ENCODE measurements around the gene HIGD2A. TPM values are rescaled to one million over a fixed set of nuclear protein-coding genes. Genes with fewer than 3 reads are reported as not detected.

HIGD2A gene
- total RNA-seq, 6 experiments from 2014 or later: 90.4 to 109 (median 105) TPM

DNA sequence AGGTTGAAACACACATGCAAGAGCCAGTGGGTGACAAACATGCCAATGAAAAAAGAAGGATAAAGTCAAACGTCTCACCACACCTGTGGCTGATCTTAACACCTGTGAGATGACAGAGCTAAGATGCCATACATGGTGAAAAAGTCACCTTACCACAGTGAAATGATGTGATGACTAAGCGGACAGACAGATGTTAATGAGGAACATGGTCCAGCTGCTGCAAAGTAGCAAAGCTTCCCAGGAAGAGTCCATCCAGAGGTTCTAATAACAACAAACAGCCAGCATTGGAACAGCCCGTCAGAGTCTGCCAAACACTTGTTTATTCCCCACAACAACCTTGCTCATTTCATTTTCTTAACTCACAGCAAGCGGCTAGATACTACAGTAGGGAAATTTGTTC is 28.9 kb upstream of the HIGD2A start:
- Mint-ChIP-seq H3K36me3 (ENCODE audit: low read depth) (peaks cover 24% of the 10 kb centered on the region), H3K4me3 (peak overlapping the region; percentile 84), H3K27me3 (ENCODE audit: insufficient read depth) (peaks cover 4% of the 10 kb centered on the region), H3K4me1 (ENCODE audit: low read depth) (peaks cover 26% of the 10 kb centered on the region), H3K27ac (peak overlapping the region; percentile 54; the same call in 1 of the 2 replicates), H3K9me3 (no peaks in the 10 kb centered on the region)
- no peak for DNase-seq
- TF ChIP-seq, protein P1, sequence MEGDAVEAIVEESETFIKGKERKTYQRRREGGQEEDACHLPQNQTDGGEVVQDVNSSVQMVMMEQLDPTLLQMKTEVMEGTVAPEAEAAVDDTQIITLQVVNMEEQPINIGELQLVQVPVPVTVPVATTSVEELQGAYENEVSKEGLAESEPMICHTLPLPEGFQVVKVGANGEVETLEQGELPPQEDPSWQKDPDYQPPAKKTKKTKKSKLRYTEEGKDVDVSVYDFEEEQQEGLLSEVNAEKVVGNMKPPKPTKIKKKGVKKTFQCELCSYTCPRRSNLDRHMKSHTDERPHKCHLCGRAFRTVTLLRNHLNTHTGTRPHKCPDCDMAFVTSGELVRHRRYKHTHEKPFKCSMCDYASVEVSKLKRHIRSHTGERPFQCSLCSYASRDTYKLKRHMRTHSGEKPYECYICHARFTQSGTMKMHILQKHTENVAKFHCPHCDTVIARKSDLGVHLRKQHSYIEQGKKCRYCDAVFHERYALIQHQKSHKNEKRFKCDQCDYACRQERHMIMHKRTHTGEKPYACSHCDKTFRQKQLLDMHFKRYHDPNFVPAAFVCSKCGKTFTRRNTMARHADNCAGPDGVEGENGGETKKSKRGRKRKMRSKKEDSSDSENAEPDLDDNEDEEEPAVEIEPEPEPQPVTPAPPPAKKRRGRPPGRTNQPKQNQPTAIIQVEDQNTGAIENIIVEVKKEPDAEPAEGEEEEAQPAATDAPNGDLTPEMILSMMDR (IDR thresholded peaks at IDR 0.05): no peak

DNA sequence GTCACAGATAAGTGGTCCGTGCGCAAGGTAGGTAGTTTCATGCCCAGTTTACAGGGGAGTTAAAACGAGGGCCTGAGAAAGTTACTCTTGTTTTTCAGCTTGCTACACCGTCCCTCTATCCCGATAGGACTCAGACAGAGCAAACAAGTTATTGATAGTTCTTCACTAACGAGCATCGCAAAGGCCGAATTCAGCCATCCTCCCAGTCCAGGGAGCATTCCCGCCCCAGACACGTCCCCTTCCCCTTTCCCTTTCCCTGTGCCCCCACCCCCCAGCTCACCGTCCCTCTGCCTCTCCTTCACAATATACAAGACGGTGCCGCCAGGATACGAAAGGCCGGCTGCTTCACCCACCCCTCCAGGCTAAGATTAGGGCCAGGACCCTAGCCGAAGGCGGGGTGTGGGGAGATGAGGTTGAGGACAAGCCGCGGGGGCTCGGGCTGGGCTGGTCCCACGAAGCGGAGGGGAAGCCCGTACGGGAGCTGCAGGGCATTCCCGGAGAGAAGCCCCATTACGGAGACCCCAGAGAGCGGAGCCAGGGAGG is 27.6 kb upstream of the HIGD2A start:
- TF ChIP-seq, protein P1 (IDR thresholded peaks at IDR 0.05): no peak
- Mint-ChIP-seq H3K4me1 (ENCODE audit: low read depth) (peaks cover 26% of the 10 kb centered on the region), H3K9me3 (no peaks in the 10 kb centered on the region), H3K4me3 (peak overlapping the region; percentile 98), H3K27me3 (ENCODE audit: insufficient read depth) (peaks cover 4% of the 10 kb centered on the region), H3K27ac (peak overlapping the region; percentile 86), H3K36me3 (ENCODE audit: low read depth) (peaks cover 19% of the 10 kb centered on the region)
- no peak for DNase-seq

DNA sequence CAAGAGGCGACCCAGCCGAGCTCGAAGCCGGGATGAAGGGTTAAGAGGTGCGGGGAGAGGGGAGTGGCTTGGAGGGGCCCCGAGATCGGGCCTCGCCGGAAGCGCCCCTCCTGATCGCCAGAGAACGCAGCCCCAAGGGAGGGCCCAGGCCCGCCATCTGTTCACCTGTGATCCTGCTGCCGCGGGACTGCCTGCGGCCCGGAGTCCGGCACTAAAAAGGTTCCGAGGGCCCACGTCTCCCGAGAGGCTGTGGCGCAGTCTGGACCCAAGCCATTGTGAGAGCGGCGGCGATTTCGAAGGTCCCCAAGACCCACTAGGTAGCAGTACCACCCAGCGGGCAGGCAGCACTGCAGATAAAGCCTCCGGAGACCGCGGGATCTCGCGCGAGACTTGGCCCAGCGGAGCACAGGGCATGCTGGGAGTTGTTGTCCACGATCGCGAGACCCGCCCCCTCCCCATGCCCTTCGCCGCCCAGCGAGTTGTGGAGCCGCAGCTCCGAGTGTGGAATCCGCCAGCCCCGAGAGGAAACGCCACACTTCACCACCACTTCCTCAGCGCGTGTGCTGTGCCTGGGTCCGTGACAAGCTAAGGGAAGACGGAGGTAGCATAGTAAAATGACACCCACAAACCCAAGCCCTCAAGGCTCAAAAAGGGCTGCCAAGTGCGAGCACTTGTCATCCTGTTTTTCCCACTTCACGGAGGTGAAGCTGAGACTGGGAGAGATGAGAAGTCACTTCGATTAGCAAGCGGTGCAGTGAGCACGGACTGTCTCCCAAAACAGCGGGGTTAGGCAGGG is 26.9 kb upstream of the HIGD2A start, which contains the start of gene KIAA1191:
Gene KIAA1191 (minus strand): TSS at position 328 of the 796 bp plus-strand sequence. CDS start 2,256 bp downstream, outside the sequence.
- H3K27me3 Mint-ChIP-seq (ENCODE audit: insufficient read depth): peaks cover 4% of the 10 kb centered on the region
- TF ChIP-seq, protein P1 (IDR thresholded peaks at IDR 0.05): peak; percentile 23; the same call in 1 of the 2 replicates
- H3K9me3 Mint-ChIP-seq: no peaks in the 10 kb centered on the region
- peaks cover 19% of the 10 kb centered on the region for H3K36me3 Mint-ChIP-seq (ENCODE audit: low read depth)
- H3K4me1 Mint-ChIP-seq (ENCODE audit: low read depth): peaks cover 32% of the 10 kb centered on the region
- H3K4me3 Mint-ChIP-seq: peak within 1 kb of the TSS; percentile 98
- H3K27ac Mint-ChIP-seq: peak within 1 kb of the TSS; percentile 86
- DNase-seq: peak; percentile 91

DNA sequence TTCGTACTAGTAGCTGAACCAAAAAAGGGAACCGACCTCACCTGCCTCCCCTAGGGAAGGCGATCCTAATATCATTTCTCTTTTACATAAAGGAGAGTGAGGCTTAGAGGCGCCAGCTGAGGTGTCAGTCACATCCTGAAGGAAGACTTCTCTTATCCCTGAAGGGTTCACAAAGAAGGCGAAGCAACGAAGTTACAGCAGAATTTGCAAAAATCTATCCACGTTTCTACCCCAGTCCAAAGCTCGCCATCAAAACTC is 26.4 kb upstream of the HIGD2A start:
- Mint-ChIP-seq H3K4me3 (peak overlapping the region; percentile 98), H3K27ac (no peak overlapping the region), H3K4me1 (ENCODE audit: low read depth) (peaks cover 37% of the 10 kb centered on the region), H3K36me3 (ENCODE audit: low read depth) (peaks cover 20% of the 10 kb centered on the region), H3K27me3 (ENCODE audit: insufficient read depth) (peaks cover 5% of the 10 kb centered on the region), H3K9me3 (no peaks in the 10 kb centered on the region)
- TF ChIP-seq, protein P1 (IDR thresholded peaks at IDR 0.05): no peak
- DNase-seq: no peak

DNA sequence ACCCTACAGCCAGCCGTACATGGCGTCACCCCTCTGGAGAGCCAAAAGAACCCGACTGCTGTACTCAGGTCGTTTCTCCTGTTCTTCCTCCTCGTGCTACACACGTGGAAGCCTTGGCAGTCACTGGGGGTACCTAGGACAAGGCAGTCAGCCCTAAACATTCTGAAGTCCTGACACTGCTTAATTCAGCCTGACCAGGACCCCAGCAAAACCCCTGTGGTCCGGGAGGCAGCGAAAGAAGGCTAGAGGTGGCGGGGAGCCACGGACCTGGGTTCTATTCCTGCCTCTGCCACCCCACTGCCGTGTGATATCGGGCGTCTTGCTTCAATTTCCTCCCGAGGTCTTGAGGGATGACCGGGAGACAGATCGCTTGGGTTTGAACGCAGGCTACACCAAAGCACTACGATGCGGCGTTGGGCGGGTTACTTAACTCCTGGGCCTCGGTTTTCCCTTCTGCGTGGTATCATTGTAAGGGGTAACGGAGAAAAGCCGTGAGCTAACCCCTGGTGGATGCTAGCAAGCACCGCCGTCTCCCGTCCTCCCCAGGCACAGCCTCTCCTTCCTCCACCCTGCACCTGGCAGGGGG is 23.7 kb upstream of the HIGD2A start:
- Mint-ChIP-seq H3K27ac (peak overlapping the region; percentile 59), H3K36me3 (ENCODE audit: low read depth) (peaks cover 10% of the 10 kb centered on the region), H3K4me1 (ENCODE audit: low read depth) (peaks cover 27% of the 10 kb centered on the region), H3K4me3 (peak overlapping the region; percentile 74), H3K27me3 (ENCODE audit: insufficient read depth) (peaks cover 6% of the 10 kb centered on the region), H3K9me3 (no peaks in the 10 kb centered on the region)
- TF ChIP-seq, protein P1 (IDR thresholded peaks at IDR 0.05): no peak
- no peak for DNase-seq
